ENCODE measurements around the gene SCFD2.

GRCh38 chr4:53221832-53222480 lies 143.9 kb downstream of the SCFD2 start:
- TF ChIP-seq CTCF (IDR thresholded peaks at IDR 0.05) (no peak), EP300 (IDR thresholded peaks at IDR 0.05) (no peak), POLR2A (IDR thresholded peaks at IDR 0.05) (no peak)
